Measurements from ENCODE around the gene C14orf132. TPM values are rescaled to one million over a fixed set of nuclear protein-coding genes. Genes with fewer than 3 reads are reported as not detected.

The C14orf132 gene
- total and polyA plus RNA-seq, 2 of the 4 experiments (the other 2 are of a cell fraction) = 6.3 to 13.5 TPM

DNA sequence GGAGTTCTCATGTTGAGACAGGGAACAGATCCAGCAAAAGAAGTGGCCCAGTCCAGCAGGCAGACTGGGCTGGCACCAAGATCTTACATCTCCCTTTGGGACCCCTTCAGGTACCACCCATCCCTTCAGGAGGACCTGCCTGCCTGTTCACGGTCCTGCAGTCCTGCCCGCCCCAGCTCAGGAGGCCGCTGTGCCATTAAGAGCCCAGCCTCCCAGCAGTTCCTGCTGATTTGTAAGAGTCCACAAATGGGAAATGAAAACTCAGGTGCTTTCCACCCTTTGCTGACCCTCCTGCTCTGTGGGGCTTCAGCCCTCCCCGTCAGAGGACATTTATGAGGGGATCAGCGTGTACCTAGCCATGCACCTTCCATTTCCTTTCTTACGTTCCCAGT lies 39.5 kb downstream of the C14orf132 start:
- ATAC-seq (ENCODE audit: low read depth) = no peak
- no peak overlapping the region for H2AK5ac ChIP-seq (ENCODE audit: low read depth, low read length)
- no peak overlapping the region for H2BK5ac ChIP-seq (ENCODE audit: low read depth, low read length, poor library complexity, severe bottlenecking)
- intact Hi-C loops (cut with micrococcal nuclease) (no loop called here), dilution Hi-C loops (cut with HindIII; ENCODE audit: low sequenced_read_pairs, unreplicated experiment) (no loop called here), in situ Hi-C loops (cut with MboI; ENCODE audit: low sequenced_read_pairs) (no loop called here)
- CTCF ChIA-PET = no interaction called here
- no peak overlapping the region for H3K4me3 ChIP-seq (ENCODE audit: insufficient read depth, low read depth, low read length)
- peaks cover 13% of the 10 kb centered on the region; the same call in 1 of the 2 replicates for H3K36me3 ChIP-seq (ENCODE audit: control insufficient read depth, insufficient read depth, low read length)
- no peak overlapping the region for H2BK120ac ChIP-seq (ENCODE audit: low read depth, low read length)
- no peak overlapping the region for H3K56ac ChIP-seq (ENCODE audit: extremely low read depth, insufficient read depth, low read length)
- H3K4me1 ChIP-seq (ENCODE audit: control insufficient read depth, insufficient read depth, low read length) = no peaks in the 10 kb centered on the region
- H3K4ac ChIP-seq (ENCODE audit: low read depth, low read length) = no peak overlapping the region
- no peak overlapping the region for H3K4me2 ChIP-seq (ENCODE audit: low read depth, low read length)
- no peak overlapping the region for H3K9ac ChIP-seq (ENCODE audit: low read depth, low read length)
- no peak overlapping the region for H2AK9ac ChIP-seq (replicated peaks; ENCODE audit: low read depth, low read length, poor library complexity)
- no peaks in the 10 kb centered on the region for H3K27me3 ChIP-seq (ENCODE audit: control insufficient read depth, insufficient read depth, low read length)
- POLR2A ChIA-PET (ENCODE audit: unreplicated experiment) = no interaction called here
- 100% methylated on average over 4 of the region's 6 CpGs; no CpG with 5 or more reads in 1 of the 2 experiments for WGBS, 2 experiments (ENCODE audit: extremely low coverage in 2 of 2, insufficient read length in 1 of 2)
- H3K27ac ChIP-seq (ENCODE audit: insufficient read depth, low read length) = no peak overlapping the region
- no TSS peak for BruUV-seq (replicated peaks)
- no peak overlapping the region for H4K91ac ChIP-seq (ENCODE audit: insufficient read depth, low read depth, low read length)
- H3K9me3 ChIP-seq (ENCODE audit: control insufficient read depth, insufficient read depth, low read length) = no peaks in the 10 kb centered on the region
- H3K9me1 ChIP-seq (ENCODE audit: insufficient read depth, low read length) = no peaks in the 10 kb centered on the region
- no peak overlapping the region for H4K8ac ChIP-seq (ENCODE audit: low read depth in 2 of 2, low read length in 2 of 2)
- H3K18ac ChIP-seq (ENCODE audit: low read depth, low read length) = no peak overlapping the region
- H3K79me1 ChIP-seq (ENCODE audit: low read depth in 1 of 2, low read length in 2 of 2) = peaks cover 22 to 35% of the 10 kb centered on the region in 2 experiments; a peak in 3 of 4 replicates
- no peak overlapping the region for H2AFZ ChIP-seq (replicated peaks; ENCODE audit: low read length, poor library complexity)
- H2BK20ac ChIP-seq (ENCODE audit: low read depth, low read length) = no peak overlapping the region
- no peak overlapping the region for H3K14ac ChIP-seq (replicated peaks; ENCODE audit: low read depth, low read length)
- H2BK15ac ChIP-seq (ENCODE audit: low read depth, low read length) = no peak overlapping the region
- peaks cover 10% of the 10 kb centered on the region; the same call in 1 of the 2 replicates for H4K20me1 ChIP-seq (ENCODE audit: insufficient read depth, low read length)
- H4K5ac ChIP-seq (ENCODE audit: low read depth, low read length) = no peak overlapping the region
- DNase-seq = no peak
- TF ChIP-seq CHD1 (IDR thresholded peaks at IDR 0.05; ENCODE audit: low read depth, low read length) = no peak
- TF ChIP-seq, protein P1, sequence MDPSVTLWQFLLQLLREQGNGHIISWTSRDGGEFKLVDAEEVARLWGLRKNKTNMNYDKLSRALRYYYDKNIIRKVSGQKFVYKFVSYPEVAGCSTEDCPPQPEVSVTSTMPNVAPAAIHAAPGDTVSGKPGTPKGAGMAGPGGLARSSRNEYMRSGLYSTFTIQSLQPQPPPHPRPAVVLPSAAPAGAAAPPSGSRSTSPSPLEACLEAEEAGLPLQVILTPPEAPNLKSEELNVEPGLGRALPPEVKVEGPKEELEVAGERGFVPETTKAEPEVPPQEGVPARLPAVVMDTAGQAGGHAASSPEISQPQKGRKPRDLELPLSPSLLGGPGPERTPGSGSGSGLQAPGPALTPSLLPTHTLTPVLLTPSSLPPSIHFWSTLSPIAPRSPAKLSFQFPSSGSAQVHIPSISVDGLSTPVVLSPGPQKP (IDR thresholded peaks at IDR 0.05; ENCODE audit: borderline replicate concordance, low read depth, low read length) = no peak
- TF ChIP-seq RCOR1 (IDR thresholded peaks at IDR 0.05; ENCODE audit: insufficient replicate concordance, low read length) = no peak
- TF ChIP-seq MAFK (IDR thresholded peaks at IDR 0.05; ENCODE audit: low read depth, low read length) = no peak
- H3K23ac ChIP-seq (ENCODE audit: low read depth, low read length) = no peak overlapping the region
